Vagina (tissue), 2 donors: ENCODE data around the gene GCH1. TPM values are rescaled to one million over a fixed set of nuclear protein-coding genes. Genes with fewer than 3 reads are reported as not detected.
"Not testable (repeated sequence)": the region's sequence is repeated elsewhere in the genome, so short reads cannot be mapped to it uniquely, and the experiment has no call there.

Source experiments
- DNase-seq, 2 donors: peaks; one replicate each; pipeline ENCODE4 v3.0.0-alpha.2; 2017; ENCODE audit errors: extremely low spot score in 2 of 2
- H3K27ac ChIP-seq: fragments of 200-600 bp; sonication (generic); one replicate; pipeline ENCODE4 v1.5.1; 2019
- H3K27me3 ChIP-seq: fragments of 200-600 bp; sonication (generic); one replicate; pipeline ENCODE4 v1.5.1; 2019
- H3K36me3 ChIP-seq, 2 donors: fragments of 200-600 bp; sonication (generic); one replicate each; pipeline ENCODE4 v1.5.1; 2017 to 2019
- H3K4me1 ChIP-seq: fragments of 200-600 bp; sonication (generic); one replicate; pipeline ENCODE4 v1.5.1; 2019
- H3K4me3 ChIP-seq, 2 donors: fragments of 200-600 bp; sonication (generic); 1 replicate in 1 of 2; 2 replicates in 1 of 2; pipeline ENCODE4 v1.5.1; 2016 to 2019
- H3K9me3 ChIP-seq: fragments of 200-600 bp; sonication (generic); one replicate; pipeline ENCODE4 v1.5.1; 2019
- POLR2A ChIP-seq, 2 donors: fragments of 450-650 bp; IDR thresholded peaks; one replicate each; pipeline ENCODE4 v1.6.1; 2017; ENCODE audit warnings: antibody characterized with exemption in 2 of 2, mild to moderate bottlenecking in 2 of 2, moderate library complexity in 2 of 2
- POLR2AphosphoS5 ChIP-seq, 2 donors: sonication (generic); formaldehyde crosslinking; IDR thresholded peaks; one replicate each; pipeline ENCODE4 v1.9.0; 2017; ENCODE audit warnings: antibody characterized with exemption in 2 of 2, mild to moderate bottlenecking in 2 of 2, low read depth in 1 of 2; ENCODE audit not compliant: insufficient read depth in 1 of 2
- intact Hi-C: fragments of 100-400 bp; cut with DNase I; formaldehyde crosslinking; loops from one replicate; pipeline ENCODE4 v1.15.1; 2023
- total RNA-seq: library from RNA; depleted of rRNA; stranded (reverse); fragments of >200 nt; gene quantifications from one replicate; pipeline ENCODE4 v1.2.3, GENCODE V29; 2016
- TF ChIP-seq, protein P1 (sequence below), 3 experiments: fragments of 450-650 bp in 2 of 3; fragments of 200-600 bp in 1 of 3; sonication (generic) in 1 of 3; IDR thresholded peaks; one replicate each; pipeline ENCODE4 v1.5.1; 2017 to 2019; ENCODE audit warnings: antibody characterized with exemption in 3 of 3, mild to moderate bottlenecking in 2 of 3, moderate library complexity in 2 of 3

Gene GCH1
- total RNA-seq, 1 donor from 2014 or later: 22.1 TPM

- TF ChIP-seq, protein P1, sequence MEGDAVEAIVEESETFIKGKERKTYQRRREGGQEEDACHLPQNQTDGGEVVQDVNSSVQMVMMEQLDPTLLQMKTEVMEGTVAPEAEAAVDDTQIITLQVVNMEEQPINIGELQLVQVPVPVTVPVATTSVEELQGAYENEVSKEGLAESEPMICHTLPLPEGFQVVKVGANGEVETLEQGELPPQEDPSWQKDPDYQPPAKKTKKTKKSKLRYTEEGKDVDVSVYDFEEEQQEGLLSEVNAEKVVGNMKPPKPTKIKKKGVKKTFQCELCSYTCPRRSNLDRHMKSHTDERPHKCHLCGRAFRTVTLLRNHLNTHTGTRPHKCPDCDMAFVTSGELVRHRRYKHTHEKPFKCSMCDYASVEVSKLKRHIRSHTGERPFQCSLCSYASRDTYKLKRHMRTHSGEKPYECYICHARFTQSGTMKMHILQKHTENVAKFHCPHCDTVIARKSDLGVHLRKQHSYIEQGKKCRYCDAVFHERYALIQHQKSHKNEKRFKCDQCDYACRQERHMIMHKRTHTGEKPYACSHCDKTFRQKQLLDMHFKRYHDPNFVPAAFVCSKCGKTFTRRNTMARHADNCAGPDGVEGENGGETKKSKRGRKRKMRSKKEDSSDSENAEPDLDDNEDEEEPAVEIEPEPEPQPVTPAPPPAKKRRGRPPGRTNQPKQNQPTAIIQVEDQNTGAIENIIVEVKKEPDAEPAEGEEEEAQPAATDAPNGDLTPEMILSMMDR (IDR thresholded peaks at IDR 0.05): no peak
- TF ChIP-seq POLR2AphosphoS5 (IDR thresholded peaks at IDR 0.05; ENCODE audit: insufficient read depth in 1 of 2, low read depth in 1 of 2) (no peak), POLR2A (IDR thresholded peaks at IDR 0.05) (no peak)
- intact Hi-C loops: no loop called here
- Histone ChIP-seq H3K27ac (no peak overlapping the region), H3K9me3 (no peaks in the 10 kb centered on the region), H3K27me3 (no peaks in the 10 kb centered on the region), H3K4me3 (no peak overlapping the region), H3K36me3 (no peaks in the 10 kb centered on the region), H3K4me1 (peaks cover 11% of the 10 kb centered on the region)
- peak in 1 of 2 donors; percentile 74 for DNase-seq
Observed at GRCh38 chr14:54804538-54805041, 98.0 kb downstream of the GCH1 start.

DNA sequence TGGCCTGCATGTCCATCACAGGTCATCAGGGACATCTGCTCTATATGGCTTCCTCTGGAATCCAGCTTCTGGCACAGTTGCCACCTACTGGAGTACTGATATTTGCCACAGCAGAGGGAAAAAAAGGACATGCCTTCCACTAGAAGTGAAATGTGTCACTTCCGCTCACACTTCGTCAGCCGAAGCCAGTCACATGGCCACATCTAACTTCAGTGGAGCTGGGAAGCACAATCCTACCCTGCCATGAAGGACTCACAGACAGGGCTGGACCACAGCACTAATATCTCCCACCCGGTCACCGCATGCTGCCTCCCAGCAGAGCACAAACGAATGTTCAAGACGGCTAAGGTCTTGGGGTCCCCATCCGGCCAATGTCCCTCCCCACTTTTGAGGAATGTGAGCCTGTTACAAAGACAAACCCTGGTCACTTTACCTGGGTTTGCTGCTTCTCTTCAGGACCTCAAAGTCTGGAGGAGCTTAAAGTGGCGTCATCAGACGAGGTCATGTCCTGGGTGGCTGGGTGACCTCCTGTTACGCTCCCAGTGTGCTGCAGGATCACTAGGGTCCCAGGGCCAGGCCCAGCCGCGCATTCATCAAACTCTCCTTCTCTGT lies 98.6 kb downstream of the GCH1 start:
- Histone ChIP-seq H3K27ac (no peak overlapping the region), H3K9me3 (no peaks in the 10 kb centered on the region), H3K36me3 (no peaks in the 10 kb centered on the region), H3K27me3 (no peaks in the 10 kb centered on the region), H3K4me1 (peaks cover 11% of the 10 kb centered on the region), H3K4me3 (no peak overlapping the region)
- TF ChIP-seq POLR2AphosphoS5 (IDR thresholded peaks at IDR 0.05; ENCODE audit: insufficient read depth in 1 of 2, low read depth in 1 of 2): no peak
- no peak for TF ChIP-seq POLR2A (IDR thresholded peaks at IDR 0.05)
- TF ChIP-seq, protein P1 (IDR thresholded peaks at IDR 0.05): no peak
- intact Hi-C loops: no loop called here
- peak in 1 of 2 donors; percentile 46 for DNase-seq

- Histone ChIP-seq H3K4me1 (peaks cover 11% of the 10 kb centered on the region), H3K27ac (no peak overlapping the region), H3K9me3 (no peaks in the 10 kb centered on the region), H3K36me3 (no peaks in the 10 kb centered on the region), H3K4me3 (no peak overlapping the region), H3K27me3 (no peaks in the 10 kb centered on the region)
- intact Hi-C loops: no loop called here
- TF ChIP-seq POLR2A (IDR thresholded peaks at IDR 0.05): no peak
- TF ChIP-seq, protein P1 (IDR thresholded peaks at IDR 0.05): no peak
- TF ChIP-seq POLR2AphosphoS5 (IDR thresholded peaks at IDR 0.05; ENCODE audit: insufficient read depth in 1 of 2, low read depth in 1 of 2): no peak
- DNase-seq: peak in 1 of 2 donors; percentile 74
Observed at GRCh38 chr14:54803396-54803795, 99.2 kb downstream of the GCH1 start.

- DNase-seq, H3K36me3 ChIP-seq, H3K4me3 ChIP-seq, H3K27ac ChIP-seq, H3K27me3 ChIP-seq, H3K9me3 ChIP-seq, intact Hi-C loops: not testable (repeated sequence)
- H3K4me1 ChIP-seq: peaks cover 11% of the 10 kb centered on the region
Observed at GRCh38 chr14:54801482-54801881, 101.1 kb downstream of the GCH1 start.

DNA sequence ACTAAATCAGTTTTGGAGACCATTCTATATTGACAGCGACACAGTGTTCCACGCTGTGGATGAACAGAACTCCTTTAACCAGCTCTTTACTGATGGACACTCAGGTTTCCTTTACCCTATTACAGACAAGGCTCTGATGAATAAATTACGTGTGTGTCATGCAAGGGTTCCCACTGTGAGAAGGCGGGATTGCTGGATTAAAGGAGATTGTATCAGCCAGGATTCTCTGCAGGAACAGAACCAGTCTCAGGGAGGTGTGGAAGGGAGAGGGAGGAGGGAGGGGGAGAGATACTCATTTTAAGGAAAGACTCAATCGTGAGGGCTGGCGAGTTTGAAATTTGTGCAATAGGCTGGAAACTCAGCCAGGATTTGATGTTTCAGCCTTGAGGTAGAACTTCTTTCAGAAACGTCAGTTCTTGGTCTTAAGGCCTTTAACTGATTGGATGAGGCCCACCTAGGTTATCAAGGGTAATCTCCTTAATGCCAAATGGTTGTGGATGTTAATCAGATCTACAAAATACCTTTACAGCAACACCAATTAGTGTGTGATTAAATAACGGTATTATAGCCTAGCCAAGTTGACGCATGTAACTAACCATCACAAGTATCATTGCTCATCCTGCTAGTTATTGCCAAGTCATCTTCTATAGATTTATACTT lies 104.0 kb downstream of the GCH1 start:
- no peaks in the 10 kb centered on the region for H3K4me1 ChIP-seq
- no peaks in the 10 kb centered on the region for H3K36me3 ChIP-seq
- H3K27ac ChIP-seq: no peak overlapping the region
- TF ChIP-seq POLR2A (IDR thresholded peaks at IDR 0.05) (no peak), POLR2AphosphoS5 (IDR thresholded peaks at IDR 0.05; ENCODE audit: insufficient read depth in 1 of 2, low read depth in 1 of 2) (no peak)
- TF ChIP-seq, protein P1 (IDR thresholded peaks at IDR 0.05): no peak
- no peak for DNase-seq
- H3K27me3 ChIP-seq: no peaks in the 10 kb centered on the region
- no peak overlapping the region for H3K4me3 ChIP-seq
- intact Hi-C loops: no loop called here
- no peaks in the 10 kb centered on the region for H3K9me3 ChIP-seq
